ENCODE data around the gene GIMAP1. TPM values are rescaled to one million over a fixed set of nuclear protein-coding genes. Genes with fewer than 3 reads are reported as not detected.

The GIMAP1 gene
- total RNA-seq, 1 experiment from 2014 or later, result not detected

GRCh38 chr7:150756858-150757257, 40.4 kb downstream of the GIMAP1 start:
- ChIA-PET POLR2A (no interaction called here), CTCF (no interaction called here)
- Mint-ChIP-seq H3K27ac (no peak overlapping the region), H3K4me3 (no peak overlapping the region), H3K27me3 (ENCODE audit: low read depth) (peaks cover 64% of the 10 kb centered on the region), H3K9me3 (peaks cover 13% of the 10 kb centered on the region), H3K36me3 (0 out of 2 replicates have a peak, but pooled peaks cover 5% of the 10 kb centered on the region), H3K4me1 (no peaks in the 10 kb centered on the region)
- DNase-seq (ENCODE audit: low spot score) (no peak), ATAC-seq (no peak)
- no peak for TF ChIP-seq NR2C2 (CRISPR knock-in tag; IDR thresholded peaks at IDR 0.05)
- no peak for TF ChIP-seq E2F4 (CRISPR knock-in tag; IDR thresholded peaks at IDR 0.05; ENCODE audit: borderline replicate concordance, low read depth)
- TF ChIP-seq E2F1 (CRISPR knock-in tag; IDR thresholded peaks at IDR 0.05), result no peak
- TF ChIP-seq MAX (CRISPR knock-in tag; IDR thresholded peaks at IDR 0.05), result no peak
- TF ChIP-seq NR3C1 (CRISPR knock-in tag; conservative IDR thresholded peaks at IDR 0.05; ENCODE audit: low read depth), result no peak
- no peak for TF ChIP-seq IRF1 (CRISPR knock-in tag; IDR thresholded peaks at IDR 0.05)
- no peak for TF ChIP-seq TP53 (CRISPR knock-in tag; IDR thresholded peaks at IDR 0.05)
- TF ChIP-seq ZNF532 (CRISPR knock-in tag; IDR thresholded peaks at IDR 0.05; ENCODE audit: borderline replicate concordance), result no peak
- TF ChIP-seq ZSCAN18 (CRISPR knock-in tag; IDR thresholded peaks at IDR 0.05), result no peak
- no peak for TF ChIP-seq TCF7 (CRISPR knock-in tag; IDR thresholded peaks at IDR 0.05; ENCODE audit: low read depth)
- TF ChIP-seq EMX1 (CRISPR knock-in tag; IDR thresholded peaks at IDR 0.05), result no peak

- H3K27me3 Mint-ChIP-seq (ENCODE audit: low read depth), result peaks cover 47% of the 10 kb centered on the region
- peaks cover 4% of the 10 kb centered on the region for H3K4me1 Mint-ChIP-seq
- CTCF ChIA-PET, result no interaction called here
- ATAC-seq (no peak), DNase-seq (ENCODE audit: low spot score) (no peak)
- peaks cover 15% of the 10 kb centered on the region for H3K9me3 Mint-ChIP-seq
- H3K27ac Mint-ChIP-seq, result no peak overlapping the region
- H3K36me3 Mint-ChIP-seq, result 0 out of 2 replicates have a peak, but pooled peaks cover 5% of the 10 kb centered on the region
- no peak overlapping the region for H3K4me3 Mint-ChIP-seq
- POLR2A ChIA-PET, result no interaction called here
- TF ChIP-seq GTF2I (CRISPR knock-in tag; conservative IDR thresholded peaks at IDR 0.05) (no peak), FOXP1 (CRISPR knock-in tag; IDR thresholded peaks at IDR 0.05; ENCODE audit: borderline replicate concordance) (no peak), HMGA2 (CRISPR knock-in tag; IDR thresholded peaks at IDR 0.05) (no peak), ZNF138 (CRISPR knock-in tag; conservative IDR thresholded peaks at IDR 0.05) (no peak), E2F4 (CRISPR knock-in tag; IDR thresholded peaks at IDR 0.05; ENCODE audit: borderline replicate concordance, low read depth) (no peak), NR2C2 (CRISPR knock-in tag; IDR thresholded peaks at IDR 0.05) (no peak), USF2 (CRISPR knock-in tag; IDR thresholded peaks at IDR 0.05) (no peak), NR1H2 (CRISPR knock-in tag; IDR thresholded peaks at IDR 0.05) (no peak), ATF3 (CRISPR knock-in tag; conservative IDR thresholded peaks at IDR 0.05) (no peak), ATF2 (CRISPR knock-in tag; IDR thresholded peaks at IDR 0.05; ENCODE audit: borderline replicate concordance, low read depth) (no peak), MXD4 (CRISPR knock-in tag; IDR thresholded peaks at IDR 0.05; ENCODE audit: borderline replicate concordance) (no peak), ZNF416 (CRISPR knock-in tag; IDR thresholded peaks at IDR 0.05) (no peak), CBFB (CRISPR knock-in tag; IDR thresholded peaks at IDR 0.05; ENCODE audit: low read depth) (no peak), TCF7 (CRISPR knock-in tag; IDR thresholded peaks at IDR 0.05; ENCODE audit: low read depth) (no peak)
These were observed 43.1 kb downstream of the GIMAP1 start for GRCh38 chr7:150759479-150759878.

Measured in WTC11 (cell line).